ENCODE data around the gene INSM1.

- TF ChIP-seq SRF (IDR thresholded peaks at IDR 0.05; ENCODE audit: low read depth) (no peak), CTCF (IDR thresholded peaks at IDR 0.05 in 2 of 3, conservative IDR thresholded peaks at IDR 0.05 in 1 of 3; ENCODE audit: borderline replicate concordance in 1 of 3, insufficient read depth in 1 of 3, low read depth in 2 of 3, low read length in 2 of 3) (no peak), ZNF274 (IDR thresholded peaks at IDR 0.05; ENCODE audit: low read depth, low read length) (no peak), EGR1 (IDR thresholded peaks at IDR 0.05; ENCODE audit: low read depth) (no peak), RAD21 (IDR thresholded peaks at IDR 0.05; ENCODE audit: low read depth) (no peak), POLR2AphosphoS5 (IDR thresholded peaks at IDR 0.05; ENCODE audit: low read depth, low read length) (no peak), TCF7L2 (IDR thresholded peaks at IDR 0.05; ENCODE audit: borderline replicate concordance, extremely low read depth, insufficient read depth, insufficient read length) (no peak), FOSL1 (IDR thresholded peaks at IDR 0.05; ENCODE audit: low read depth) (no peak)
- TF ChIP-seq, protein P1, sequence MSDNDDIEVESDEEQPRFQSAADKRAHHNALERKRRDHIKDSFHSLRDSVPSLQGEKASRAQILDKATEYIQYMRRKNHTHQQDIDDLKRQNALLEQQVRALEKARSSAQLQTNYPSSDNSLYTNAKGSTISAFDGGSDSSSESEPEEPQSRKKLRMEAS (IDR thresholded peaks at IDR 0.05) = no peak
- TF ChIP-seq, protein P2, sequence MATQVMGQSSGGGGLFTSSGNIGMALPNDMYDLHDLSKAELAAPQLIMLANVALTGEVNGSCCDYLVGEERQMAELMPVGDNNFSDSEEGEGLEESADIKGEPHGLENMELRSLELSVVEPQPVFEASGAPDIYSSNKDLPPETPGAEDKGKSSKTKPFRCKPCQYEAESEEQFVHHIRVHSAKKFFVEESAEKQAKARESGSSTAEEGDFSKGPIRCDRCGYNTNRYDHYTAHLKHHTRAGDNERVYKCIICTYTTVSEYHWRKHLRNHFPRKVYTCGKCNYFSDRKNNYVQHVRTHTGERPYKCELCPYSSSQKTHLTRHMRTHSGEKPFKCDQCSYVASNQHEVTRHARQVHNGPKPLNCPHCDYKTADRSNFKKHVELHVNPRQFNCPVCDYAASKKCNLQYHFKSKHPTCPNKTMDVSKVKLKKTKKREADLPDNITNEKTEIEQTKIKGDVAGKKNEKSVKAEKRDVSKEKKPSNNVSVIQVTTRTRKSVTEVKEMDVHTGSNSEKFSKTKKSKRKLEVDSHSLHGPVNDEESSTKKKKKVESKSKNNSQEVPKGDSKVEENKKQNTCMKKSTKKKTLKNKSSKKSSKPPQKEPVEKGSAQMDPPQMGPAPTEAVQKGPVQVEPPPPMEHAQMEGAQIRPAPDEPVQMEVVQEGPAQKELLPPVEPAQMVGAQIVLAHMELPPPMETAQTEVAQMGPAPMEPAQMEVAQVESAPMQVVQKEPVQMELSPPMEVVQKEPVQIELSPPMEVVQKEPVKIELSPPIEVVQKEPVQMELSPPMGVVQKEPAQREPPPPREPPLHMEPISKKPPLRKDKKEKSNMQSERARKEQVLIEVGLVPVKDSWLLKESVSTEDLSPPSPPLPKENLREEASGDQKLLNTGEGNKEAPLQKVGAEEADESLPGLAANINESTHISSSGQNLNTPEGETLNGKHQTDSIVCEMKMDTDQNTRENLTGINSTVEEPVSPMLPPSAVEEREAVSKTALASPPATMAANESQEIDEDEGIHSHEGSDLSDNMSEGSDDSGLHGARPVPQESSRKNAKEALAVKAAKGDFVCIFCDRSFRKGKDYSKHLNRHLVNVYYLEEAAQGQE (IDR thresholded peaks at IDR 0.05; ENCODE audit: low read depth) = no peak
Observed at GRCh38 chr20:20327746-20328145, 40.2 kb upstream of the INSM1 start.
